WTC11 (cell line): ENCODE measurements around the gene KCNK5. TPM values are rescaled to one million over a fixed set of nuclear protein-coding genes. Genes with fewer than 3 reads are reported as not detected.

Source experiments
- ATAC-seq: fragments of 200-7000 bp; cut with Tn5 transposase; 2 replicates; pipeline ENCODE4 v1.10.0; 2021; ENCODE audit warnings: mild to moderate bottlenecking, moderate library complexity
- CTCF ChIA-PET: fragments of 300-600 bp; sonication (Branson Sonifier 250); formaldehyde crosslinking; loops from one replicate; lab custom pipeline; 2021; ENCODE audit warnings: antibody characterized with exemption; lab: Charles Lee
- POLR2A ChIA-PET: fragments of 350-600 bp; sonication (Branson Sonifier 250); formaldehyde crosslinking; loops from one replicate; lab custom pipeline; 2021; ENCODE audit warnings: antibody characterized with exemption; lab: Charles Lee
- DNase-seq: peaks from one replicate; pipeline ENCODE4 v3.0.0; 2021; ENCODE audit warnings: low spot score
- H3K27ac Mint-ChIP-seq: 2 replicates; pipeline ENCODE4 v1.8.0; 2021; ENCODE audit warnings: mixed read lengths
- H3K27me3 Mint-ChIP-seq: 2 replicates; pipeline ENCODE4 v1.8.0; 2021; ENCODE audit warnings: low read depth, mild to moderate bottlenecking, moderate library complexity, mixed read lengths
- H3K36me3 Mint-ChIP-seq: 2 replicates; pipeline ENCODE4 v1.8.0; 2021; ENCODE audit warnings: mixed read lengths
- H3K4me1 Mint-ChIP-seq: 2 replicates; pipeline ENCODE4 v1.8.0; 2022; ENCODE audit warnings: mixed read lengths
- H3K4me3 Mint-ChIP-seq: 2 replicates; pipeline ENCODE4 v1.8.0; 2021; ENCODE audit warnings: mild to moderate bottlenecking, moderate library complexity, mixed read lengths
- H3K9me3 Mint-ChIP-seq: 2 replicates; pipeline ENCODE4 v1.8.0; 2021; ENCODE audit warnings: mixed read lengths
- CBFB ChIP-seq: sonication (generic); formaldehyde crosslinking; IDR thresholded peaks from 2 replicates; pipeline ENCODE4 v1.8.1; 2022; ENCODE audit warnings: mild to moderate bottlenecking, low read depth, missing genetic modification reagents
- FOXP1 ChIP-seq: sonication (generic); formaldehyde crosslinking; IDR thresholded peaks from 2 replicates; pipeline ENCODE4 v1.8.0; 2022; ENCODE audit warnings: missing genetic modification reagents, mild to moderate bottlenecking, moderate library complexity, borderline replicate concordance
- JUN ChIP-seq: sonication (generic); formaldehyde crosslinking; IDR thresholded peaks from 2 replicates; pipeline ENCODE4 v1.8.0; 2023; ENCODE audit warnings: mild to moderate bottlenecking, missing genetic modification reagents
- MXD4 ChIP-seq: fragments of 250-450 bp; sonication (Bioruptor Pico); IDR thresholded peaks from 2 replicates; pipeline ENCODE4 v1.8.0; 2021; ENCODE audit warnings: mild to moderate bottlenecking, moderate library complexity, borderline replicate concordance
- MYBL2 ChIP-seq: sonication (generic); formaldehyde crosslinking; IDR thresholded peaks from 2 replicates; pipeline ENCODE4 v1.8.1; 2023; ENCODE audit warnings: mild to moderate bottlenecking, moderate library complexity, missing genetic modification reagents
- TCF7 ChIP-seq: sonication (generic); formaldehyde crosslinking; IDR thresholded peaks from 2 replicates; pipeline ENCODE4 v1.8.0; 2022; ENCODE audit warnings: mild to moderate bottlenecking, low read depth, missing genetic modification reagents, moderate library complexity
- TP53 ChIP-seq: sonication (generic); formaldehyde crosslinking; IDR thresholded peaks from 2 replicates; pipeline ENCODE4 v1.8.1; 2023; ENCODE audit warnings: mild to moderate bottlenecking, missing genetic modification reagents
- total RNA-seq: library from RNA; stranded (reverse); gene quantifications from 3 replicates; pipeline ENCODE4 v1.2.3, GENCODE V29; 2021
- TF ChIP-seq, protein P1 (sequence below): sonication (generic); formaldehyde crosslinking; IDR thresholded peaks from 2 replicates; pipeline ENCODE4 v1.8.0; 2022; ENCODE audit warnings: mild to moderate bottlenecking, missing genetic modification reagents
- TF ChIP-seq, protein P2 (sequence below): sonication (generic); formaldehyde crosslinking; IDR thresholded peaks from 2 replicates; pipeline ENCODE4 v1.8.0; 2023; ENCODE audit warnings: missing genetic modification reagents
- TF ChIP-seq, protein P3 (sequence below): fragments of 250-450 bp; sonication (Bioruptor Pico); conservative IDR thresholded peaks from 2 replicates; pipeline ENCODE4 v1.9.0; 2021; ENCODE audit warnings: mild to moderate bottlenecking
- TF ChIP-seq, protein P4 (sequence below): fragments of 250-450 bp; sonication (Bioruptor Pico); IDR thresholded peaks from 2 replicates; pipeline ENCODE4 v1.8.0; 2021; ENCODE audit warnings: mild to moderate bottlenecking
- TF ChIP-seq, protein P5 (sequence below): fragments of 250-450 bp; sonication (Bioruptor Pico); IDR thresholded peaks from 2 replicates; pipeline ENCODE4 v2.1.2; 2022; ENCODE audit warnings: mild to moderate bottlenecking, moderate library complexity
- TF ChIP-seq, protein P6 (sequence below): fragments of 200-600 bp; IDR thresholded peaks from 2 replicates; pipeline ENCODE4 v1.8.0; 2022; ENCODE audit warnings: antibody characterized with exemption
- TF ChIP-seq, protein P7 (sequence below): sonication (generic); formaldehyde crosslinking; IDR thresholded peaks from 2 replicates; pipeline ENCODE4 v1.8.1; 2023; ENCODE audit warnings: mild to moderate bottlenecking, missing genetic modification reagents, borderline replicate concordance
- TF ChIP-seq, protein P8 (sequence below): sonication (generic); formaldehyde crosslinking; IDR thresholded peaks from 2 replicates; pipeline ENCODE4 v1.8.0; 2022; ENCODE audit warnings: mild to moderate bottlenecking, missing genetic modification reagents

Gene KCNK5
- total RNA-seq, 1 experiment from 2014 or later = 41.8 TPM

DNA sequence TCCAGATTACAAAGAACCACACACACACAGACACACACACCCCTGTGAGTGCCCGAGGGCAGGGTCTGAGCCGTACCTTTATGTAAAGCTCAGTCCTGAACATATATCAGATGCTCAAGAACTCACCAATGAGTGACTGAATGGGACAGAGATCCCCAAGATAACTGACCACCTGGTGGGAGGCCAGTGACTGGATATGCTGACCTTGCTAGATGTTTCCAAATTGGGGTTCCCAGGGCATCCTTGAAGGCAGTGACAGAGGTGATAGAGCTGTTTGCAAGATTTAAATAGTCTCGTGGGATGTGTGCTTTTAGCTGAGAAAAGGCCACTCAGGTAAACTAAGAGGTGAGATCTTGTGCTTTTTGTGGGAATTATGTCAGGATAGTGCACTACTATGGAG is 45.6 kb upstream of the KCNK5 start:
- H3K4me1 Mint-ChIP-seq = peaks cover 35% of the 10 kb centered on the region
- no peaks in the 10 kb centered on the region for H3K36me3 Mint-ChIP-seq
- ChIA-PET CTCF (interaction anchor here (0.8 kb wide), 1 partner anchor 28 kb away, joined by 4 read pairs; no protein-coding TSS in a partner anchor), POLR2A (no interaction called here)
- H3K27me3 Mint-ChIP-seq = no peaks in the 10 kb centered on the region; the same call in 1 of the 2 replicates
- ATAC-seq (no peak), DNase-seq (no peak)
- TF ChIP-seq, protein P1, sequence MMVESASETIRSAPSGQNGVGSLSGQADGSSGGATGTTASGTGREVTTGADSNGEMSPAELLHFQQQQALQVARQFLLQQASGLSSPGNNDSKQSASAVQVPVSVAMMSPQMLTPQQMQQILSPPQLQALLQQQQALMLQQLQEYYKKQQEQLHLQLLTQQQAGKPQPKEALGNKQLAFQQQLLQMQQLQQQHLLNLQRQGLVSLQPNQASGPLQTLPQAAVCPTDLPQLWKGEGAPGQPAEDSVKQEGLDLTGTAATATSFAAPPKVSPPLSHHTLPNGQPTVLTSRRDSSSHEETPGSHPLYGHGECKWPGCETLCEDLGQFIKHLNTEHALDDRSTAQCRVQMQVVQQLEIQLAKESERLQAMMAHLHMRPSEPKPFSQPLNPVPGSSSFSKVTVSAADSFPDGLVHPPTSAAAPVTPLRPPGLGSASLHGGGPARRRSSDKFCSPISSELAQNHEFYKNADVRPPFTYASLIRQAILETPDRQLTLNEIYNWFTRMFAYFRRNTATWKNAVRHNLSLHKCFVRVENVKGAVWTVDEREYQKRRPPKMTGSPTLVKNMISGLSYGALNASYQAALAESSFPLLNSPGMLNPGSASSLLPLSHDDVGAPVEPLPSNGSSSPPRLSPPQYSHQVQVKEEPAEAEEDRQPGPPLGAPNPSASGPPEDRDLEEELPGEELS (CRISPR knock-in tag) = no peak
- TF ChIP-seq, protein P2, sequence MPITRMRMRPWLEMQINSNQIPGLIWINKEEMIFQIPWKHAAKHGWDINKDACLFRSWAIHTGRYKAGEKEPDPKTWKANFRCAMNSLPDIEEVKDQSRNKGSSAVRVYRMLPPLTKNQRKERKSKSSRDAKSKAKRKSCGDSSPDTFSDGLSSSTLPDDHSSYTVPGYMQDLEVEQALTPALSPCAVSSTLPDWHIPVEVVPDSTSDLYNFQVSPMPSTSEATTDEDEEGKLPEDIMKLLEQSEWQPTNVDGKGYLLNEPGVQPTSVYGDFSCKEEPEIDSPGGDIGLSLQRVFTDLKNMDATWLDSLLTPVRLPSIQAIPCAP (CRISPR knock-in tag) = no peak
- TF ChIP-seq TCF7 (CRISPR knock-in tag) = no peak
- no peak for TF ChIP-seq MYBL2
- TF ChIP-seq JUN = no peak
- no peak for TF ChIP-seq MXD4
- TF ChIP-seq, protein P3, sequence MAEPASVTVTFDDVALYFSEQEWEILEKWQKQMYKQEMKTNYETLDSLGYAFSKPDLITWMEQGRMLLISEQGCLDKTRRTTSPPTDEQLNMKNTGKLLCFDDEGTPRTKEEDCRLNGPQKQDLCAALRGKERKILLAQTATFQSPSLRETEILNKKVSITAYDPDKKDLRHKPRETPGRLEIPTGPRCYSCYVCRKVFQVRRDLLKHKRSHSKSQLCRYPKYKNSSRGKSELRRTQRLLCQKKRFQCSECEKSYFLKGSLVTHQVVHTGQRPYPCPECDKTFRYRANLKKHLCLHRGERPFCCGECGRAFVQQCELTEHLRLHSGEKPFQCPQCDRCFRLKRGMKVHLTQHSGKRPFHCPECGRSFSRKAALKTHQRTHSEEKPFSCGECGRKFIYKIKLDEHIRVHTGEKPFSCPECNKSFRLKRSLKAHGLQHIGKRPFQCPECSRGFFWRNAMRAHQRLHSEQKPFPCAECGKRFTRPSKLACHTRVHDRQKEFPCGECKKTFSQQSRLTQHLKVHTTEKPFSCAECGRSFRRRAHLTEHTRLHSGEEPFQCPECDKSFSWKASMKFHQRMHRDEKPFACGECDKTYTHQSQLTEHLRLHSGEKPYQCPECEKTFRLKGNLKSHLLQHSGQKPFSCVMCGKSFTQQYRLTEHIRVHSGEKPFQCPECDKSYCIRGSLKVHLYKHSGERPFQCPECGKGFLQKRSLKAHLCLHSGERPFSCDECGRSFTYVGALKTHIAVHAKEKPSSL (CRISPR knock-in tag) = no peak
- TF ChIP-seq, protein P4, sequence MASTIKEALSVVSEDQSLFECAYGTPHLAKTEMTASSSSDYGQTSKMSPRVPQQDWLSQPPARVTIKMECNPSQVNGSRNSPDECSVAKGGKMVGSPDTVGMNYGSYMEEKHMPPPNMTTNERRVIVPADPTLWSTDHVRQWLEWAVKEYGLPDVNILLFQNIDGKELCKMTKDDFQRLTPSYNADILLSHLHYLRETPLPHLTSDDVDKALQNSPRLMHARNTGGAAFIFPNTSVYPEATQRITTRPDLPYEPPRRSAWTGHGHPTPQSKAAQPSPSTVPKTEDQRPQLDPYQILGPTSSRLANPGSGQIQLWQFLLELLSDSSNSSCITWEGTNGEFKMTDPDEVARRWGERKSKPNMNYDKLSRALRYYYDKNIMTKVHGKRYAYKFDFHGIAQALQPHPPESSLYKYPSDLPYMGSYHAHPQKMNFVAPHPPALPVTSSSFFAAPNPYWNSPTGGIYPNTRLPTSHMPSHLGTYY (CRISPR knock-in tag) = no peak
- TF ChIP-seq, protein P5, sequence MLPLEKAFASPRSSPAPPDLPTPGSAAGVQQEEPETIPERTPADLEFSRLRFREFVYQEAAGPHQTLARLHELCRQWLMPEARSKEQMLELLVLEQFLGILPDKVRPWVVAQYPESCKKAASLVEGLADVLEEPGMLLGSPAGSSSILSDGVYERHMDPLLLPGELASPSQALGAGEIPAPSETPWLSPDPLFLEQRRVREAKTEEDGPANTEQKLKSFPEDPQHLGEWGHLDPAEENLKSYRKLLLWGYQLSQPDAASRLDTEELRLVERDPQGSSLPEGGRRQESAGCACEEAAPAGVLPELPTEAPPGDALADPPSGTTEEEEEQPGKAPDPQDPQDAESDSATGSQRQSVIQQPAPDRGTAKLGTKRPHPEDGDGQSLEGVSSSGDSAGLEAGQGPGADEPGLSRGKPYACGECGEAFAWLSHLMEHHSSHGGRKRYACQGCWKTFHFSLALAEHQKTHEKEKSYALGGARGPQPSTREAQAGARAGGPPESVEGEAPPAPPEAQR (CRISPR knock-in tag) = no peak
- TF ChIP-seq CBFB (CRISPR knock-in tag) = no peak
- TF ChIP-seq TP53 (CRISPR knock-in tag) = no peak
- TF ChIP-seq, protein P6, sequence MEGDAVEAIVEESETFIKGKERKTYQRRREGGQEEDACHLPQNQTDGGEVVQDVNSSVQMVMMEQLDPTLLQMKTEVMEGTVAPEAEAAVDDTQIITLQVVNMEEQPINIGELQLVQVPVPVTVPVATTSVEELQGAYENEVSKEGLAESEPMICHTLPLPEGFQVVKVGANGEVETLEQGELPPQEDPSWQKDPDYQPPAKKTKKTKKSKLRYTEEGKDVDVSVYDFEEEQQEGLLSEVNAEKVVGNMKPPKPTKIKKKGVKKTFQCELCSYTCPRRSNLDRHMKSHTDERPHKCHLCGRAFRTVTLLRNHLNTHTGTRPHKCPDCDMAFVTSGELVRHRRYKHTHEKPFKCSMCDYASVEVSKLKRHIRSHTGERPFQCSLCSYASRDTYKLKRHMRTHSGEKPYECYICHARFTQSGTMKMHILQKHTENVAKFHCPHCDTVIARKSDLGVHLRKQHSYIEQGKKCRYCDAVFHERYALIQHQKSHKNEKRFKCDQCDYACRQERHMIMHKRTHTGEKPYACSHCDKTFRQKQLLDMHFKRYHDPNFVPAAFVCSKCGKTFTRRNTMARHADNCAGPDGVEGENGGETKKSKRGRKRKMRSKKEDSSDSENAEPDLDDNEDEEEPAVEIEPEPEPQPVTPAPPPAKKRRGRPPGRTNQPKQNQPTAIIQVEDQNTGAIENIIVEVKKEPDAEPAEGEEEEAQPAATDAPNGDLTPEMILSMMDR = no peak
- TF ChIP-seq, protein P7, sequence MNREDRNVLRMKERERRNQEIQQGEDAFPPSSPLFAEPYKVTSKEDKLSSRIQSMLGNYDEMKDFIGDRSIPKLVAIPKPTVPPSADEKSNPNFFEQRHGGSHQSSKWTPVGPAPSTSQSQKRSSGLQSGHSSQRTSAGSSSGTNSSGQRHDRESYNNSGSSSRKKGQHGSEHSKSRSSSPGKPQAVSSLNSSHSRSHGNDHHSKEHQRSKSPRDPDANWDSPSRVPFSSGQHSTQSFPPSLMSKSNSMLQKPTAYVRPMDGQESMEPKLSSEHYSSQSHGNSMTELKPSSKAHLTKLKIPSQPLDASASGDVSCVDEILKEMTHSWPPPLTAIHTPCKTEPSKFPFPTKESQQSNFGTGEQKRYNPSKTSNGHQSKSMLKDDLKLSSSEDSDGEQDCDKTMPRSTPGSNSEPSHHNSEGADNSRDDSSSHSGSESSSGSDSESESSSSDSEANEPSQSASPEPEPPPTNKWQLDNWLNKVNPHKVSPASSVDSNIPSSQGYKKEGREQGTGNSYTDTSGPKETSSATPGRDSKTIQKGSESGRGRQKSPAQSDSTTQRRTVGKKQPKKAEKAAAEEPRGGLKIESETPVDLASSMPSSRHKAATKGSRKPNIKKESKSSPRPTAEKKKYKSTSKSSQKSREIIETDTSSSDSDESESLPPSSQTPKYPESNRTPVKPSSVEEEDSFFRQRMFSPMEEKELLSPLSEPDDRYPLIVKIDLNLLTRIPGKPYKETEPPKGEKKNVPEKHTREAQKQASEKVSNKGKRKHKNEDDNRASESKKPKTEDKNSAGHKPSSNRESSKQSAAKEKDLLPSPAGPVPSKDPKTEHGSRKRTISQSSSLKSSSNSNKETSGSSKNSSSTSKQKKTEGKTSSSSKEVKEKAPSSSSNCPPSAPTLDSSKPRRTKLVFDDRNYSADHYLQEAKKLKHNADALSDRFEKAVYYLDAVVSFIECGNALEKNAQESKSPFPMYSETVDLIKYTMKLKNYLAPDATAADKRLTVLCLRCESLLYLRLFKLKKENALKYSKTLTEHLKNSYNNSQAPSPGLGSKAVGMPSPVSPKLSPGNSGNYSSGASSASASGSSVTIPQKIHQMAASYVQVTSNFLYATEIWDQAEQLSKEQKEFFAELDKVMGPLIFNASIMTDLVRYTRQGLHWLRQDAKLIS (CRISPR knock-in tag) = no peak
- no peak for TF ChIP-seq FOXP1 (CRISPR knock-in tag)
- TF ChIP-seq, protein P8, sequence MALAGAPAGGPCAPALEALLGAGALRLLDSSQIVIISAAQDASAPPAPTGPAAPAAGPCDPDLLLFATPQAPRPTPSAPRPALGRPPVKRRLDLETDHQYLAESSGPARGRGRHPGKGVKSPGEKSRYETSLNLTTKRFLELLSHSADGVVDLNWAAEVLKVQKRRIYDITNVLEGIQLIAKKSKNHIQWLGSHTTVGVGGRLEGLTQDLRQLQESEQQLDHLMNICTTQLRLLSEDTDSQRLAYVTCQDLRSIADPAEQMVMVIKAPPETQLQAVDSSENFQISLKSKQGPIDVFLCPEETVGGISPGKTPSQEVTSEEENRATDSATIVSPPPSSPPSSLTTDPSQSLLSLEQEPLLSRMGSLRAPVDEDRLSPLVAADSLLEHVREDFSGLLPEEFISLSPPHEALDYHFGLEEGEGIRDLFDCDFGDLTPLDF (CRISPR knock-in tag) = no peak
- 0 out of 2 replicates have a peak, but pooled peaks cover 8% of the 10 kb centered on the region for H3K9me3 Mint-ChIP-seq
- H3K4me3 Mint-ChIP-seq = no peak overlapping the region
- H3K27ac Mint-ChIP-seq = no peak overlapping the region
